Kidney tubule cell (primary cell): ENCODE data around the gene PLIN4.
"Not testable (repeated sequence)": the region's sequence is repeated elsewhere in the genome, so short reads cannot be mapped to it uniquely, and the experiment has no call there.

Source experiments
- DNase-seq: peaks from one replicate; pipeline ENCODE4 v3.0.0-alpha.2; 2018; ENCODE audit warnings: low spot score

PLIN4 gene, protein sequence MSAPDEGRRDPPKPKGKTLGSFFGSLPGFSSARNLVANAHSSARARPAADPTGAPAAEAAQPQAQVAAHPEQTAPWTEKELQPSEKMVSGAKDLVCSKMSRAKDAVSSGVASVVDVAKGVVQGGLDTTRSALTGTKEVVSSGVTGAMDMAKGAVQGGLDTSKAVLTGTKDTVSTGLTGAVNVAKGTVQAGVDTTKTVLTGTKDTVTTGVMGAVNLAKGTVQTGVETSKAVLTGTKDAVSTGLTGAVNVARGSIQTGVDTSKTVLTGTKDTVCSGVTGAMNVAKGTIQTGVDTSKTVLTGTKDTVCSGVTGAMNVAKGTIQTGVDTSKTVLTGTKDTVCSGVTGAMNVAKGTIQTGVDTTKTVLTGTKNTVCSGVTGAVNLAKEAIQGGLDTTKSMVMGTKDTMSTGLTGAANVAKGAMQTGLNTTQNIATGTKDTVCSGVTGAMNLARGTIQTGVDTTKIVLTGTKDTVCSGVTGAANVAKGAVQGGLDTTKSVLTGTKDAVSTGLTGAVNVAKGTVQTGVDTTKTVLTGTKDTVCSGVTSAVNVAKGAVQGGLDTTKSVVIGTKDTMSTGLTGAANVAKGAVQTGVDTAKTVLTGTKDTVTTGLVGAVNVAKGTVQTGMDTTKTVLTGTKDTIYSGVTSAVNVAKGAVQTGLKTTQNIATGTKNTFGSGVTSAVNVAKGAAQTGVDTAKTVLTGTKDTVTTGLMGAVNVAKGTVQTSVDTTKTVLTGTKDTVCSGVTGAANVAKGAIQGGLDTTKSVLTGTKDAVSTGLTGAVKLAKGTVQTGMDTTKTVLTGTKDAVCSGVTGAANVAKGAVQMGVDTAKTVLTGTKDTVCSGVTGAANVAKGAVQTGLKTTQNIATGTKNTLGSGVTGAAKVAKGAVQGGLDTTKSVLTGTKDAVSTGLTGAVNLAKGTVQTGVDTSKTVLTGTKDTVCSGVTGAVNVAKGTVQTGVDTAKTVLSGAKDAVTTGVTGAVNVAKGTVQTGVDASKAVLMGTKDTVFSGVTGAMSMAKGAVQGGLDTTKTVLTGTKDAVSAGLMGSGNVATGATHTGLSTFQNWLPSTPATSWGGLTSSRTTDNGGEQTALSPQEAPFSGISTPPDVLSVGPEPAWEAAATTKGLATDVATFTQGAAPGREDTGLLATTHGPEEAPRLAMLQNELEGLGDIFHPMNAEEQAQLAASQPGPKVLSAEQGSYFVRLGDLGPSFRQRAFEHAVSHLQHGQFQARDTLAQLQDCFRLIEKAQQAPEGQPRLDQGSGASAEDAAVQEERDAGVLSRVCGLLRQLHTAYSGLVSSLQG (N-terminal part only)

DNA sequence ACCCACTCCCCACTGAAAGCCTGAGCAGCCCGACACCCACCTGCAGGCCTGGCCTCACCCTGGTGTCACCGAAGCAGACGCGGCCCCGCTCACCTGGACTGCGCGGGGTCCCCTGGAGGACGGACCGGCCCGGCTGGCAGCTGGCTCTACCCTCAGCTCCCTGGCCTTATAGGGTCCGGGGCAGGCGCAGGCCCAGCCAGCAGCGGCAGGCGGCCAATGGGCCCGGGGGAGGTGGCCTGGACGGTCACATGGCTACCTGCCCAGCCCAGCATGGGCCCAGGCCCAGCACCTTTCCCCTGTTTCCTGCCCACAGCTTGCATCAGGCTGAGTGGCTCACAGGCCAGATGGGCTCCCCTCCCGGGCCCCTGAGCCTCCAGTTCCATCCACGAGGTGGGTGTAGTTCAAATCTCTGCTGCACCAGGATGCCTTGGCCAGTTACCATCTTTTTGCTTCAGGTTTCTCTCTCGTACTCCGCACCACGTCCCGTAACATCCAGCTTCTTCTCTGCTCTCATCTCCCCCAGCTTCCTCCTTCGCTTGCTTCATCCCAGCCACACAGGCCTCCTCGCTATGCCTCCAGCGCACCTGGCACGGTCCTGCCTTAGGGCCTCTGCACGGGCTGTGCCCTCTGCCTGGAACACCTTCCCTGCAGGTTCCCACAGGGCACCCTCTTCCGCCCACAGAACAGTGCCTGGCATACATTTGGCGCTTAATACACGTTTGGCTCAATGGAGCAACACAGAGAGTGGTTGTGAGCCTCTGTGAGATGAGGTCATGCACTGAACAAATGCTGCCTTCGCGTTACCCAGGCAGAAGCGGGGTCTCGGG, at the start of gene PLIN4:
TSS of gene PLIN4 (minus strand) at position 142 of the 827 bp plus-strand sequence. CDS start 214 bp downstream, outside the sequence.
- peak; percentile 25 for DNase-seq

DNA sequence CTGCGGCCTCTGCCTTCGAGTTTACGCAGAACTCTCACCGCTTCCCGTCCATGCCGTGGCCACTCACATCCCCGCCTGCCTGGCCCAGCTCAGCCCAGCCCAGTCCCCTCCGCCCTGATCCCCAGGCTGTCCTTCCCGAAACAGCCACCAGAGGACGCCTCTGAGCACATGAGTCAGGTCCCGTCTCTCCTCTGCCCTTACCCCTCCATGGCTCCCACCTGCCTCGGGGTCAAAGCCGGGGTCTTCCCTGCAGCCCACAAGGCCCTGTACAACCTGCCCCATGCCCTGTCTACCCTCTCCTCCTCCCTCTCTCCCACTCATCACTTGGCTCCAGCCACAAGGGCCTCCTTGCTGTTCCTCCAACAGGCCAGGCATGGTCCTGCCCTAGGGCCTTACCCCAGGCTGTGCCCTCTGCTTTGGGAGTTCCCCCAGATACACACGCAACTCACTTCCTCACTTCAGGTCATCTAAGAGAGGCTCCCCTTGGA, 49.3 kb upstream of the PLIN4 start:
- peak; percentile 31 for DNase-seq

DNA sequence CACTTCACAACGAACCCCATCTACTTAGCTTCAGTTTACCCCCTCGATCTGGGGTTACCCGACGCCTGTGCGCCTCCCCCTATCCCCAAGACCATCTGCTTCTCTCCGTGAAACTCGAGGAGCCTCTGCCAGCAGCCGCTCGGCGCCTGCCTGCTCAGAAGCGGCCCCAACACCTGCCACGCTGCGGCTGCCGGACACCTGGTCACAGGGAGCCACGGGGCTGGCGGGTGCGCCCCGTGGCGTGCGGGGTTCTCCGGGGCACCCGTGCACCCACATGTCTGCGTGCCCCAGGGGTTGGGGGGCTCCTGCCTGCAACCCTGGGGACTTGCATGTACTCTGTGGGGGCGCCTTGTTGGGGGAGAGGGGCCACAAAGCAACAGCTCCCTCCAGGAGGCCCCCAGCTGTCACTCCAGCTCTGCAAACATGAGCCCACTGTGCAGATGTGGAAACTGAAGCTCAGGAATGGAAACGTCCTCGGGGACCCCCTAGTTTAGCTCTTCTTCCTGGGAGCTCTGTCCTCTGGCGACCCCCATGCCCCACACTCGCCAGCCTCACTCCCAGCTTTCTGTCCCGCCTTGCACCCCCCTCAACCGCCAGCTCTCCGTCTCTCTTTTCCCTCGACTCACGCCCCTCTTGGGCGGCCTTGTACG, 48.2 kb upstream of the PLIN4 start:
- DNase-seq = no peak

DNA sequence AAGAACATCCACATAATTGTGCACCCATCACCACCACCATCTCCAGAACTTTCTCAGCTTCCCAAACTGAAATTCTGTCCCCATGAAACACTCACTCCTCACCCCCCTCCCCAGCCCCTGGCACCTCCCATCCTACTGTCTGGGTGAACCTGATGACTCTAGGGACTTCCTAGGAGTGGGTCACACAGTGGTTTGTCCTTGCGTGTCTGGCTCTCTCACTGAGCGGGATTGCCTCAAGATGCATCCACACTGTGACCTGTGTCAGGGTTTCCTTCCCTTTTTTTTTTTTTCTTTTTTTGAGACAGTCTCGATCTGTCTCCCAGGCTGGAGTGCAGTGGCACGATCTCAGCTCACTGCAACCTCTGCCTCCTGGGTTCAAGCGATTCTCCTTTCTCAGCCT, 45.3 kb upstream of the PLIN4 start:
- DNase-seq = not testable (repeated sequence)

DNA sequence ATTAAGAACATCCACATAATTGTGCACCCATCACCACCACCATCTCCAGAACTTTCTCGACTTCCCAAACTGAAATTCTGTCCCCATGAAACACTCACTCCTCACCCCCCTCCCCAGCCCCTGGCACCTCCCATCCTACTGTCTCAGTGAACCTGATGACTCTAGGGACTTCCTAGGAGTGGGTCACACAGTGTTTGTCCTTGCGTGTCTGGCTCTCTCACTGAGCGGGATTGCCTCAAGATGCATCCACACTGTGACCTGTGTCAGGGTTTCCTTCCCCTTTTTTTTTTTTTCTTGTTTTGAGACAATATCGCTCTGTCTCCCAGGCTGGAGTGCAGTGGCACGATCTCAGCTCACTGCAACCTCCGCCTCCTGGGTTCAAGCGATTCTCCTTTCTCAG, 43.8 kb upstream of the PLIN4 start:
- DNase-seq = not testable (repeated sequence)

DNA sequence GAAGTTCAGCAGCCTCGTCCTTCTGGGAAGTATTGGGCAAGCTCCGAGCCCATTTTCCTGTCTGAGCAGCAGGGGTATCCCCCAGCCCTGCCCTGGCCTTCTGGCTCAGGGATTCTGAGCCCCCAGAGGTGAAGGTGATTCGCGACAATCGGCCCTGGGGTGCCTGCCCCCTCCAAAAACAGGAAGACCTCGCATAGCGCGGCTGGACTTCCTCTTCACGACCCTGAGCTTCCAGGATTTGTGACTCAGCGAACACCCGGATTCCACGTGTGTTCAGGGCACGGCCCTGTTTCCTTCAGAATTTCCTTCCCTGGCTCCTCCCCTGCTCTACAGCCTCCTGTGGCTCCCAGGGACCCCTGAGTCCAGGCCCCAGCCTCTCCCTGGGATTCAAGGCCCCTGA, 41.3 kb upstream of the PLIN4 start, which contains the start of gene SEMA6B:
TSS of gene SEMA6B (minus strand) at position 116 of the 400 bp plus-strand sequence. CDS start 1,227 bp downstream, outside the sequence.
- DNase-seq = no peak

DNA sequence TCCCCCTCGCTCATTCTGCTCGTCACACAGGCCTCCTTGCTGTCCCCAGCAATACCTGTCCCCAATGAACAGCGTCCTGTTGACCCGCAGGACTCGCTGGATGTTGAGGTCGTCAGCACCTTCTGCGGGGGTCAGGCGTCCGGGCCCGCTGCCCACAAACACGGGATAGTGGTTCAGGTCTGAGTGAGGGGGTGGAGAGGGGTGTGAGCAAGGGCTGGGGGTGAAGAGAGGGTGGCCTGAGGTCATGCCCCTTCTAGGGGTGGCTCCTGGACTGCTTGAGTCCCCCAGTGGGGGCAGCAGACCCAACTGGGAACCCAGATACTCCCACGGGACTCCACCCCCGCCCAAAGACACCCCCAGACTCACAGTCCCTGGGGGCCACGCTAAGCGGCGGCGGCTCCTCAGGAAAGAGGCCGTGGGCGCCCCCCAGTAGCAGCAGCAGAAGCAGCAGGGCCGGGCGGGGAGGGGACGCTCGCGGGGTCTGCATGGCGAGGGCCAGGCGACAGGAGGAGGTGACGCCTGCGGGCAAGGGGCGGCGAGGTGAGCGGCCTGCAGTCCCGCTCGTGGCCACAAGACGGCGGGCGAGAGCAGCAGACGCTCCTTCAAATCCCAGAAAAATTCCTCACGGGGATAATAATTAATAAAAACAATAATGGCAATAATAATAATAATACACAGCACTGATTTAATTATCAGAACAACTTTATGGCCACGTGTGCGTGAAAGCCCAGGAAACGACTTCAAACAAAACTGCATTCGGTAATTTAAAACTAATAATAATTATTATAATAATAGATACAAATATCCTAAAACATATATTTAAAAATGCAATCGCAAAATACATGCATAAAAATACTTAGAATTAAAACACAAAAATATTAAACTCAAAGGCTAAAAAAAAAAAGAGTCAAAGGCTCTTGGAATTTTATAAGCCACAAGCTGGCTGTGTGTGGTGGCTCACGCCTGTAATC, 40.0 kb upstream of the PLIN4 start:
- DNase-seq = peak; percentile 28

DNA sequence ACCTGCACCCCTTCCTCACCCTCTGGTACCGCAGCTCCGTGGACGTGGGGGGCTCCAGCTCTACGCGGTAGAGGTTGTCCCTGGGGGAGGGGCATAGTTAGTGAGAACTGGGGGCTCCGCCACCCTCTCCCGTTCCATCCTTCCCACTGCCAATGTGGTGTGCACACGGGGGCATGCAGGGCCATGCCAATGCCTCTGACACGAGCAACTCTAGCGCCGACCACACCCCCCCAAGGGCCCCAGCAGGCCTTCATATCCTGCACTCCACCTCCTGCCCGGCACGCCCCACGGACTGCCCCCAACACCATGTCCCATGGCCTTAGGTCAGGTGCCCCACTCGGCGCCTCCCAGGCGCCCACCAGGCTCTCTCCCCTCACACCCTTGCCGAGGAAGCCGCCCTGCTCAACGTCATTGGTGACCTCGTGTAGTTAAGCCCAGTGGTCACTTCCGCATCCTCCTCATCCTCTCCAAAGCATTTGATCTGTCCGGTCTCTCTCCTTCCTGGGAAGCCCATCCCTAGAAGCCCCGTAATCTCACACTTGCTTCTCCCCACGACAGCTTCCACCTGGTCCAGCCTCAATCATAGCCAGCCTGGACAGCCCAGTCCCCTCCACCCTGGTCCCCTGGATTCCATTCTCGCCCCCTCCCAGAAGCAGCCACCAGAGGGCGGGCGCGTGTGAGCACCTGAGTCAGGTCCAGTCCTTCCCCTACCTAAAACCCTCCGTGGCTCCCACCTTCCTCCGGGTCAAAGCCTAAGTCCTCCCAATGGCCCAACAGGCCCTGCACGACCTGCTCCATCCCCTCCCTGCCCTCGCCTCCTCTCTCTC, 39.1 kb upstream of the PLIN4 start:
- DNase-seq = no peak

DNA sequence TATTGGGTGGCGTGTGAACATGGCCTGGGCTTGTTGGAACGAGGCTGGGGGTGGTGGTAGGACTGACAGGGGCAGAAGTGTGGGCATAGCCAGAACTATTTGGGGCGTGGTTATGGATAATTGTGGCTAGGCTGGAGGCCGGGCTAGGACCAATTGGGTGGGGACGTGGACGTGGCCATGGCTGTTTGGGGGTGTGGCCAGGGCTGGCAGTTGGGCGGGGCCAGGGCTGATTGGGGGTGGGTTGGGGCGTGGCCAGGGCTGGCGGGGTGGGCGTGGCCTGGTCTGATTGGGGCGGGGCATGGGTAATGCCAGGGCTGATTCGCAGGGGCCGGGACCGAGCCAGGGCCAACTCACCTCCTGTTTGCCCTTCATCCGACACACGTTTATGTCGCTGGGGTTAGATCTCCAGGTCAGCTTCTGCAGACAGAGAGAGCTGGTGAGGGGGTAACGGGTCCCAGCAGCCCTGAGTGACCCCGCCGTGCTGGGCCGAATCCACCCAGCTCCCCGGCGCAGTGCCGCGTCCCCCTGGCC, 38.4 kb upstream of the PLIN4 start:
- DNase-seq = no peak

DNA sequence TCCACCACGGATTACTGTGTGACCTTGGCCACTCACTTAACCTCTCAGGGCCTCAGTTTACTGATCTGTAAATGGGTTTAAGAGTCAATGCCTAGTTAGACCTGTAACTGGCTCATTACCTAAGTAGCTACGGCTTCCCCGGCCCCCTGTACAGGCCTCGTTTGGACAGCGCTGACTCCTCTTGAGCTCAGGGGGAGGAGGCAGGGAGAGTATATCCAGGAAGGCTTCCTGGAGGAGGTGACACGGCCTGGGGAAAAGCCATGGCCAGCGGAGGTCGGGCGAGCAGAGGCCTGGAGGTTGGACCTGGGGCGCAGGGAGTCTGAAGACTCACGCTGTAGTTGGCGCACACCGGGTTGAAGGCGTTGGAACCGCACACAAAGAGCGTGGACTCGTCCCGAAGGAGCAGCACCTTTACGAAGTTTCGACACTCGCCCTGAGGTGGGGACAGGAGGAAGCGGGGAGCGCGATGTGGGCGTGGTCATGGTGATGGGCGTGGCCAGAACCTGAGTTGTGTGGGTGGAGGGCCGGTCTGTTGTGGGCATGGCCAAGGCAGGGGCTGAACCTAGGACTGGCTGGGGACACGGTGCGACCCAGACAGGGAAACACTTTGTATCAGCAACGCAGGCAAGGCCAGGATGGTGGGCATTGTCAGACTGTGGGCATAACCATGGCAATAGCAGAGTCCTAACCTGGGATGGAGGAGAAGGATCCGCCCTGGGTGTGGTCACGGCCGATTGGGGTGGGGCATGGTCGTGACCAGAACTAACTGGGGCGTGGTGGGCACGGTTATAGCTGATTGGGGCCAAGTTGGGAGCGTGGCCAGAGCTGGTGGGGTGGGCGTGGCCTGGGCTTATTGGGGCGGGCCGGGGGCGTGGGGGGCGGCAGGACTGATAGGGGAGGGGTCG, 37.6 kb upstream of the PLIN4 start:
- no peak for DNase-seq

DNA sequence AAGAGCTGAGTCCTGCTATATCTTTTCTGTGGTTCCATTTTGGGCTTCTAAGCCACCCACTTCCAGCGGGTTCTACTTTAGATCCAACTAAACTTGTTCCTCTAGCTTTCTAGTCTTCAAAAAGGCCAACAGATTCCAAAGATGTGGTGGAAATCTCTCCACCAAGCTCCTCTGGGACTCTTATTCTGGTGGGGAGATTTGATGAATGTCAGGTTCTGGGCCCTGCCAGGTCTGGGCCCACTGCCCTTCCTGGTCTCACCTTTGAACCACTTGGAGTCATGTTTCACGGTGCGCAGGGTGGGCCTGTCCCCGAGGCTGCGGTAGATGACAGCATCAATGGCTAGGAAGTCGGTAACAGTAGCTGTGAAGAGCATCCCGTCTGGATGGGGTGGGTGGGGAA, 36.4 kb upstream of the PLIN4 start:
- DNase-seq = no peak

DNA sequence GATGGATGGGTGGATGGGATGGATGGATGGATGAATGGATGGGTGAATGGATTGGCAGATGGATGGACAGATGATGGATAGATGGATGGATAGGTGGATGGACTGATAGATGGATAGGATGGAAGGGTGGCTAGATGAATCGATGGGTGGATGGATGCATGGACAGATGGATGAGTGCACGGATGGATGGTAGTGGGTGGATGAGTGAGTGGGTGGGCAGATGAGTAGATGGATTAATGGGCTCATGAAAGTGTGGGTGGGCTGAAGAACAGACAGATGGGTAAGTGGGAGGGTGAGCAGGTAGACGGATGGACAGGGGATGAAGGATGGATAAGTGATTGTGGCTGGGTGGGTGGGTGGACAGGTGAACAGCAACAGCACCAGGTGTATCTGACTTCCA, 35.5 kb upstream of the PLIN4 start:
- no peak for DNase-seq

DNA sequence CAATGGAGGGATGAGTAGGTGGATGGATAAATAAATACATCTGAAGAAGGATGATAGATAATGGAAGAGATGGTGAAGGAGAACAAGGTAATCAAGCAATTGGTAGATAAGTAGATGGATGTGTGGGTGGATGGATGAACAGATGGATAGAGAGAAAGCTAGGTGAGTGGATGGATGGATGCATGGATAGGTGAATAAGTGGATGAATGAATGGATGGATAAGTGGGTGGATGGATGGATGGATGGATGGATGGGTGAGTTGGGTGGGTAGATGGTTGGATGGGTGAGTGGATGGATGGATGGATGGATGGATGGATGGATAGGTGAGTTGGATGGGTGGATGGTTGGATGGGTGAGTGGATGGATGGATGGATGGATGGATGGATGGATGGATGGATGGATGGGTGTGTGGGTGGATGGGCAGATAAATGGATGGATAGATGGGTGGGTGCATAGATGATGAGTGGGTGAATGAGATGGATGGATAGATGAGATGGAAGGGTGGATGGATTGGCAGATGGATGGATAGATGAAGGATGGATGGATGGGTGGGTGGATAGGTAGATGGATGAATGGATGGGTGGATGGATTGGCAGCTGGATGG, 34.9 kb upstream of the PLIN4 start:
- DNase-seq = no peak

DNA sequence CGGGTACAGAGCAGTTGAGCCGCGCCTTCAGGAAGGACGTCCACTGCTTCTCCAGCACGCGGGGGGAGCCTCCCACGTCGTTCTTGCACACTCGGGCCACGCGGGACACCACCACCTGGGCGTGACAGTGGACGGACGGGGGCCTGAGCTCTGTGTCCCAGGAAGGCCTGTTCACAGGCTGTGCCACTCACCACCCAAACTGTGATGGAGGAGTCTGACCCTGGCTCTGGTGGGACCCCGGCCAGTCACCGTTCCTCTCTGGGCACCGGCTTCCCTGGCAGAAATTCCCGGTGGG, 34.2 kb upstream of the PLIN4 start:
- no peak for DNase-seq

DNA sequence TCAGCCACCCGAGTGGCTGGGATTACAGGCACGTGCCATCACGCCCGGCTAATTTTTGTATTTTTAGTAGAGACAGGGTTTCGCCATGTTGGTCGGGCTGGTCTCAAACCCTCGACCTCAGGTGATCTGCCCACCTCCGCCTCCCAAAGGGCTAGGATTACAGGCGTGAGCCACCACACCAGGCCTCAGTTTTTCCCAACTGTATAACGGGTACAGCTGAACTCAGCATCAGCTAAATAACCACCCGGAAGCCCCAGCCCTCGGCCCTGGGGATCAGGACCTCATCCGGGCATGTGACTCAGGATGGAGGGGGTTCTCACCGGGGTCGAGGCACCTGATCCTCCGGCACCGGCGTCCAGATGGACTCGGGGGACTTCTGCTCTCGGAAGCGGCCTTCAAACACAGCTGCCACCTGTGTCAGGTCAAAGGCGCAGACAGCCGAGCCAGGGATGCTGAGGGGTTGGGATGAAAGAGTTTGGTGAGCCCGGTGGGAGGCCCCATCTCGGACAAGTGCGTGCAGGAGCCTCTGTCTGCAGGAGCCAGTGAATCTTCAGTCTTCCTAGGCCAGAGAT, 32.3 kb upstream of the PLIN4 start:
- DNase-seq = no peak

DNA sequence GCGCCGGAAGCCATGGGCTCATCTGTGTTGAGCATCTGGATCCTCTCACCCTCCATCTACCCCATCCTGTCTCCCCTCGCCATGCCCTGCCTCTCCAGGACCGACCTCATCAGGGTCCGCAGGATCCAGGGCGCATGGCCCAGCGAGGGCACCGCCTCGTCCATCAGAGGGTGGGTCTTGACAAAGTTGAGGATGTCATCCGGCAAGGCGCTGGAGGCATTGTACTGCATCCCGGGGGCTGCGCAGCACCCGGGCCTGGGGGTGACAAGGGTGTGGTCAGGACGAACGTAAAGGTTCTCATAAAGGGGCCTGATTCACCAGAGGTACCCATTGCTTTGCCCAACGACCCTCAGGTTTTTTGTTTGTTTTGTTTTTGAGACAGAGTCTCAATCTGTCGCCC, 31.7 kb upstream of the PLIN4 start:
- no peak for DNase-seq

DNA sequence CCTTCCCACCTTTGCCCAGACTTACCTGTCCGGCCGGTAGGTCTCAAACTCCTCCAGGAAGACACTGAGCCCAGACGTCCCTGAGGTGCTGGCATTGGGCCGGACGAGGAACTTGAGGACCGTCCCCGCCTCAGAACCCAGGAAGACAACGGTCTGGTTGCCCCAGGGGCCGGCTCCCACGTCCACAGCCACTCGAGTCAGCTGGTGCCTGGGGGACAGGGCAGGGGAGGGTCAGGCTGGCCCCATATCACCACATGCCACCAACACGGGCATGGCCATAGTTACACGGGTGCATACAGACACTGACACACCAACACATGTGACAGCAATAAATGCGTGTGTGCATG, 29.9 kb upstream of the PLIN4 start:
- no peak for DNase-seq
